ENCODE results near the gene CD81.

The CD81 gene

DNA sequence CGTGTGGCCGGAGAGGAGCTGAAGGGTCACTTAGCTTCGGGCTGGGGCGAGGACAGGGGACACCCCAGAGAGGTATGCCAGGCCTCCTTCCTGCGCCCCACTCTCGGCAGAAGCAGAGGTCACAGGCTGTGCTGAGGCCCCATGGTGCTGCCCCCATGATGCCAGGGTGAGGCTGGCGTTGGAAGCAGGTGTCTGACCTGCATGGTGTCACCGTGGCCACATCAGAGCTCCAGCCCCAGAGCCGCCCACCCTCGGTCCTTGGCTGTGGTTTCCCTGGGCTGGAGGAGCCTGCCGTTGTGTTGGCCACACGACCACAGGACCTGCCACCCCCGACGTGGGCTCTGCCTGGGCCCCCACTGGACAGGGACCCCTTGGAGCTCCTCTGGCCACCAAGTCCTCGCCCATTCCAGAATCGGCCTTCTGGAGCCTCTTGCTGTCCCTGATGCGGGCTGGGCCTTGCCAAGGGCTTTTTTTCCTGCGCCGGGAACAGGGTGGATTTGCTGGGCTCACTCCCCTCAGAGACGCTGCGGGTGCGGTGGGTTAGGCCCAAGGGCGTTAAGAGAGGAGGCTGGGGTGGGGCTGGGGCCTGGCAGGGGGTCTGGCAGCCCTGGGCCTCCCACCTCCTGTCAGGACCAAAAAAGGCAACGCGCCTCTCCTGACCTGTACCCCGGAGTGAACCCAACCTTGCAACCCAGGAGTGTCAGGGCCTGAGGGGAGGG is 15.3 kb downstream of the CD81 start:
- TF ChIP-seq, protein P1, sequence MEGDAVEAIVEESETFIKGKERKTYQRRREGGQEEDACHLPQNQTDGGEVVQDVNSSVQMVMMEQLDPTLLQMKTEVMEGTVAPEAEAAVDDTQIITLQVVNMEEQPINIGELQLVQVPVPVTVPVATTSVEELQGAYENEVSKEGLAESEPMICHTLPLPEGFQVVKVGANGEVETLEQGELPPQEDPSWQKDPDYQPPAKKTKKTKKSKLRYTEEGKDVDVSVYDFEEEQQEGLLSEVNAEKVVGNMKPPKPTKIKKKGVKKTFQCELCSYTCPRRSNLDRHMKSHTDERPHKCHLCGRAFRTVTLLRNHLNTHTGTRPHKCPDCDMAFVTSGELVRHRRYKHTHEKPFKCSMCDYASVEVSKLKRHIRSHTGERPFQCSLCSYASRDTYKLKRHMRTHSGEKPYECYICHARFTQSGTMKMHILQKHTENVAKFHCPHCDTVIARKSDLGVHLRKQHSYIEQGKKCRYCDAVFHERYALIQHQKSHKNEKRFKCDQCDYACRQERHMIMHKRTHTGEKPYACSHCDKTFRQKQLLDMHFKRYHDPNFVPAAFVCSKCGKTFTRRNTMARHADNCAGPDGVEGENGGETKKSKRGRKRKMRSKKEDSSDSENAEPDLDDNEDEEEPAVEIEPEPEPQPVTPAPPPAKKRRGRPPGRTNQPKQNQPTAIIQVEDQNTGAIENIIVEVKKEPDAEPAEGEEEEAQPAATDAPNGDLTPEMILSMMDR (IDR thresholded peaks at IDR 0.05; ENCODE audit: low read depth, low read length): no peak
- H3K9me3 ChIP-seq: no peaks in the 10 kb centered on the region
- no peak for DNase-seq
- H3K27me3 ChIP-seq: no peaks in the 10 kb centered on the region
- H3K4me1 ChIP-seq: peaks cover 3% of the 10 kb centered on the region; the same call in 1 of the 2 replicates
- no peaks in the 10 kb centered on the region for H3K36me3 ChIP-seq
- no peak overlapping the region for H3K4me3 ChIP-seq (ENCODE audit: low read depth, low read length)

DNA sequence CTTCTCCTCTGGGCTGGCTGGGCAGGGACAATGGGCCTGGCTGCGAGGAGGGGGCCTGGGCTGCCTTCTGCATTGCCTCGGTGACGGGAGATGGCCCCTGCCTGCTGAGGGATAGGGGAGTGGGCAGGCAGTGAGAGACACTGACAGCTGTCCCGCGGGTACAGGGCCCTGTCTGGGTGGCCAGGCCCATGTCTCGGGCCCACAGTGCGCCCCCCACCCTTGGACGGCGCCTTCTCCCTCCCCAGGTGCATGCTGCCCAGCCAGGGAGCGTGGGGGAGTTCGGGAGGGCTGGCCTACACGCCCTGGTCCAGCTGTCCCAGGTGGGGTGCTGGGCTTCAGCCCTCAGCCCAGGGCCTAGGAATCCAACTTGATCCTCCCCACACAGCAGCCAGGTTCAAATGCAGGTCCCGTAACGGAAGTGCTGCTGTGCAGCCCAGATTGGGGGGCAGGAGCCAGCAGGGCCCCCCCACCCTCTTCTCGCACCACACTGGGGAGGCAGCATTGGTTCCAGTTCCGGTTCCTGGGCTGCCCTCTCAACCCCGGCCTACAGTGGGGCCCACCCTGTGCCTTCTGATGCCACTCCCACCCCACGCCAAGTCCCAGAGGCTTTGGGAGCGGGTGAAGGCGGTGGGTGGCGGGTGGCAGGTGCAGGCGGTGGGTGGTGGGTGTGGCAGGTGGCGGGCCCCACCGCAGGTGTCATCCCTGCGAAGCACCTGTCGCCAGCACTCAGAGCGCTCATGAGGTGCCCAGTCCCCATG is 16.2 kb downstream of the CD81 start:
- Histone ChIP-seq H3K9me3 (no peaks in the 10 kb centered on the region), H3K36me3 (no peaks in the 10 kb centered on the region), H3K4me3 (ENCODE audit: low read depth, low read length) (no peak overlapping the region), H3K27me3 (no peaks in the 10 kb centered on the region), H3K4me1 (peaks cover 3% of the 10 kb centered on the region; the same call in 1 of the 2 replicates)
- no peak for DNase-seq
- TF ChIP-seq, protein P1 (IDR thresholded peaks at IDR 0.05; ENCODE audit: low read depth, low read length): no peak

DNA sequence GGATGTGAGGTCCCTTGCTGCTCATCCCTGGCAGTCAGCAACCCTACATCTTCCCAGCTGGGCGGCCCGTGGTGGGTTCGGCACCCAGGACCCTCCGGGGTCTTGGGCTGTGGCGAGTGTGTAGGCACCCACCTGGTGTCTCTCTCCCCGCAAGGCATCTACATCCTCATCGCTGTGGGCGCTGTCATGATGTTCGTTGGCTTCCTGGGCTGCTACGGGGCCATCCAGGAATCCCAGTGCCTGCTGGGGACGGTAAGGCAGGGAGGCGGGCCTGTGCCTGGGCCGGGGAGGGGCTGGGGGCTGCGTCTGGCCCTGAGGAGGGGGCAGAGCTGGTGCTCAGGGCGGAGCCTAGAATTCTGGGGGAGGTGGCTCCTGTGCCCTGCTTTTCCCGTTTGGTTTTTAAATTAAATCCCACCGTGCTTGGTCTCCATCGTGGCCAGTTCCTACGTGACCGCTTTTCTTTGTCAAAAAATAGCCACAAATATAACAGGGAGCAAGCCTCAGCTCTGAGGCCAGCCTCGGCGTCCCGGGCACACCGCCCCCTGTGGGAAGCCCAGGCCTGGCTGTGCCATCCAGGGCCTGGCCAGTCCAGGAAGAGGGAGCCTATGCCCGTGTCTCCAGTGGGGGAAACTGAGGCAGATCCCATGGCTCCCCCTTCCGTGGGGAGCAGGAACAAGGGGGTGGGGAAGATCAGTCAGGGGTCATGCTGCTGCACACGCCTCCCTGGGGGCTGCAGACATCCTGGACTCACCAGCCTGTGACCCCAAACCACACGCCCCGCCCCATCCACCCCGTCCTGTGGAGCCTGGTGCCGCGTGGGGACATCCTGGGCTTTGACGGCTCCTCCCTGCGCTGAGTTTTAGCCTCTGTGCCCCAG is 17.1 kb downstream of the CD81 start:
- H3K4me1 ChIP-seq: no peaks in the 10 kb centered on the region; the same call in 1 of the 2 replicates
- no peak for DNase-seq
- TF ChIP-seq, protein P1 (IDR thresholded peaks at IDR 0.05; ENCODE audit: low read depth, low read length): no peak
- H3K36me3 ChIP-seq: no peaks in the 10 kb centered on the region
- no peaks in the 10 kb centered on the region for H3K9me3 ChIP-seq
- H3K27me3 ChIP-seq: no peaks in the 10 kb centered on the region
- H3K4me3 ChIP-seq (ENCODE audit: low read depth, low read length): no peak overlapping the region

DNA sequence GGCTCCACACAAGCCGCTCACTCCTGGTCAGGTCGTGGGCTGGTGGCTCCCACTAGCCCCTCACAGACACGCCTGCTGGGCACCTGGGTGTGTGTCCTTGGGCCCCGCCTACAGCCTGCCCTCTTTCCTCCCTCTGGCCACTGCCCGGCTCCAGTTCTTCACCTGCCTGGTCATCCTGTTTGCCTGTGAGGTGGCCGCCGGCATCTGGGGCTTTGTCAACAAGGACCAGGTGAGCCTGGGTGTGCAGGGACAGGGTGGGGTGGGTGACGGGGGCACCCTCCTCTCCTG is 17.7 kb downstream of the CD81 start:
- Histone ChIP-seq H3K9me3 (no peaks in the 10 kb centered on the region), H3K27me3 (no peaks in the 10 kb centered on the region), H3K4me3 (ENCODE audit: low read depth, low read length) (no peak overlapping the region), H3K36me3 (no peaks in the 10 kb centered on the region), H3K4me1 (no peaks in the 10 kb centered on the region; the same call in 1 of the 2 replicates)
- no peak for DNase-seq
- TF ChIP-seq, protein P1 (IDR thresholded peaks at IDR 0.05; ENCODE audit: low read depth, low read length): no peak

DNA sequence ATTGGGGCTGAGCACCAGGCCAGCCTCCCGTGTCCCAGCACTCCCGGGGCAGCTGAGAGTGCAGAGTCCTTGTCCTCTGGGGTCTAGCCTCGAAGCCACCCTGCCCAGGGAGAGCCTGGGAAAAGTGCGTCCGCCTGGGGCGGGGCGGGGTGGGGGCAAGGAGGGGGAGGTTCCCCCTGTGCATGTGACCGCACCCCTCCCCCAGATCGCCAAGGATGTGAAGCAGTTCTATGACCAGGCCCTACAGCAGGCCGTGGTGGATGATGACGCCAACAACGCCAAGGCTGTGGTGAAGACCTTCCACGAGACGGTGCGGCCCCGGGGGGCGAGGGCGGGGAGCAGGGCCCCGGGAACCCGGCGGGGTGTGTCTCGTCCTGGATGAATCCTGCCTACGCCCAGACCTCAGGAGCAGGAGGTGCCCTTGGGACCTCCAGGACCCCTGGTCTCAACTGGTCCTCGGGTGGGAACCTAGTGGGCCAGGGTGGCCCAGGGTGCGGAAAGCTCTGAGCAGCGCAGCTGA is 18.2 kb downstream of the CD81 start:
- no peaks in the 10 kb centered on the region for H3K36me3 ChIP-seq
- TF ChIP-seq, protein P1 (IDR thresholded peaks at IDR 0.05; ENCODE audit: low read depth, low read length): no peak
- no peak overlapping the region for H3K4me3 ChIP-seq (ENCODE audit: low read depth, low read length)
- H3K9me3 ChIP-seq: no peaks in the 10 kb centered on the region
- no peaks in the 10 kb centered on the region; the same call in 1 of the 2 replicates for H3K4me1 ChIP-seq
- no peak for DNase-seq
- no peaks in the 10 kb centered on the region for H3K27me3 ChIP-seq

All from BE2C (cell line).